CD4-positive, alpha-beta T cell (primary cell): Measurements from ENCODE around the gene L3HYPDH. TPM values are rescaled to one million over a fixed set of nuclear protein-coding genes. Genes with fewer than 3 reads are reported as not detected.

Experiments
- ATAC-seq: fragments of 200-7000 bp; cut with Tn5 transposase; one replicate; pipeline ENCODE4 v1.10.0; 2022; ENCODE audit warnings: mild to moderate bottlenecking; ENCODE audit not compliant: poor library complexity
- CTCF ChIA-PET: fragments of 350-600 bp; sonication (Branson Sonifier 250); formaldehyde crosslinking; loops from one replicate; lab custom pipeline; 2021; ENCODE audit warnings: antibody characterized with exemption, inconsistent platforms; lab: Charles Lee
- POLR2A ChIA-PET: fragments of 350-600 bp; sonication (Branson Sonifier 250); formaldehyde crosslinking; loops from one replicate; lab custom pipeline; 2021; ENCODE audit warnings: antibody characterized with exemption, inconsistent platforms; lab: Charles Lee
- DNase-seq, 14 experiments: peaks; one replicate each; pipeline ENCODE4 v3.0.0-alpha.2; 2013 to 2020; ENCODE audit warnings: mixed read lengths in 2 of 14
- H3K27ac ChIP-seq, 2 donors: one replicate each; pipeline versions ENCODE4 v1.5.1 to v1.7.0; 2013; ENCODE audit warnings: low read length in 2 of 2, low read depth in 1 of 2, mild to moderate bottlenecking in 1 of 2
- H3K27me3 ChIP-seq, 2 experiments: 1 replicate in 1 of 2; 2 replicates in 1 of 2; pipeline versions ENCODE4 v1.6.1 to v1.7.0; 2013; ENCODE audit warnings: low read length in 2 of 2, control low read depth in 1 of 2, mild to moderate bottlenecking in 1 of 2, moderate library complexity in 1 of 2; ENCODE audit not compliant: insufficient read depth in 2 of 2, control insufficient read depth in 1 of 2
- H3K36me3 ChIP-seq: one replicate; pipeline ENCODE4 v1.6.1; 2013; ENCODE audit warnings: low read length, control low read depth; ENCODE audit not compliant: insufficient read depth
- H3K4me1 ChIP-seq: one replicate; pipeline ENCODE4 v1.6.1; 2013; ENCODE audit warnings: low read length, control low read depth; ENCODE audit not compliant: insufficient read depth
- H3K4me3 ChIP-seq: one replicate; pipeline ENCODE4 v1.5.1; 2013; ENCODE audit warnings: mild to moderate bottlenecking, low read length, moderate library complexity
- H3K9me3 ChIP-seq, 2 experiments: 1 replicate in 1 of 2; 2 replicates in 1 of 2; pipeline versions ENCODE4 v1.6.1 to v1.7.0; 2013; ENCODE audit warnings: low read length in 2 of 2, mild to moderate bottlenecking in 2 of 2, control low read depth in 1 of 2, moderate library complexity in 1 of 2; ENCODE audit not compliant: control insufficient read depth in 1 of 2, insufficient read depth in 1 of 2
- H3K27ac Mint-ChIP-seq: one replicate; pipeline ENCODE4 v1.8.0; 2020; ENCODE audit warnings: mixed read lengths
- H3K27me3 Mint-ChIP-seq: one replicate; pipeline ENCODE4 v1.8.0; 2021; ENCODE audit warnings: mixed read lengths
- H3K36me3 Mint-ChIP-seq: one replicate; pipeline ENCODE4 v1.8.0; 2021; ENCODE audit warnings: low read depth, mixed read lengths
- H3K4me1 Mint-ChIP-seq: one replicate; pipeline ENCODE4 v1.8.0; 2021; ENCODE audit warnings: low read depth, mixed read lengths
- H3K4me3 Mint-ChIP-seq: one replicate; pipeline ENCODE4 v1.8.0; 2020; ENCODE audit warnings: mild to moderate bottlenecking, mixed read lengths
- H3K9me3 Mint-ChIP-seq: one replicate; pipeline ENCODE4 v1.8.0; 2020; ENCODE audit warnings: mixed read lengths
- intact Hi-C, 2 experiments: fragments of 100-400 bp; cut with DNase I in 1 of 2; cut with micrococcal nuclease in 1 of 2; formaldehyde crosslinking; loops; one replicate each; pipeline versions ENCODE4 v1.15.1 to v1.9.0; 2023 to 2025; cut with DNase I, micrococcal nuclease
- total RNA-seq, 174 experiments: library from RNA in 2 of 174; stranded (reverse) in 2 of 174; gene quantifications; one replicate each; pipeline ENCODE4 v1.2.3 and lab custom pipeline; 2021 to 2026
- TF ChIP-seq, protein P1 (sequence below): fragments of 200-600 bp; IDR thresholded peaks from one replicate; pipeline ENCODE4 v1.8.0; 2022; ENCODE audit warnings: antibody characterized with exemption, mild to moderate bottlenecking

Gene L3HYPDH
- total RNA-seq, 2 experiments from 2014 or later = 10.6 to 11.1 TPM

DNA sequence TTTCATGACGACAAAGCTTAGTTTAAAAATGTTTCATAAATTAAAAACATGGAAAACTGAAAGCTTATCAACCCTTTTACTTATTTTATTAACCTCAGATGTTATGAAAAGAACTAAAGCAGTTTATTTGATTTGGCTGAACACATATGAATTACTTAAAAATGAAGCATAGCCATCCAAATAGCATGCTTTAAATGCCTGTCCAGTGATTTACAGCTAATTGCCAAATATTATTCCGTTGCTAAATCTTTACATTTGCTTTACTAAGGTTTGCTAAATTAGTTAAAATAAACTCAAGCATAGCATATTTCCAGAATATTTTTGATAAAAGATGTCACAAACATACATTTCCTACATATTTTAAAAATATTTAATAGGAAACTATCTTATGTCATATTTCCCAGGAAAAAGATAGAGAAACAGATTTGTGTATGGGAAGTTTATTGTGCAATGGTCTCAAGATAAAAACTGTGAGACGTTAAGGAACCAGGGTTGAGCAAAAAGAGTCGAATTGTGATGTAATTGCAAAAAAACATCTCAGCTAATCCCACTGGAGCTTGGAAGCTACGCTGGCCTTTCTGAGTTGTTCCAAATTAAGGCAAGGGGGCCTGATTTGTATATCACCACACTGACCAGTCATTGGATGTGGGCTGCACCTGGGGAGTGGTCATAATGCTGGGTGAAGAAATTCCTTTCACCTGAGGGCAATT, 44.8 kb downstream of the L3HYPDH start:
- no peak overlapping the region for H3K4me3 ChIP-seq
- H3K9me3 Mint-ChIP-seq = no peaks in the 10 kb centered on the region
- ChIA-PET POLR2A (interaction anchor here (0.5 kb wide), 1 partner anchor 95 kb away, joined by 3 read pairs; no protein-coding TSS in a partner anchor), CTCF (interaction anchor here (1.0 kb wide), 1 partner anchor 315 kb away, joined by 3 read pairs; no protein-coding TSS in a partner anchor)
- ATAC-seq (no peak), DNase-seq (no peak)
- H3K27me3 Mint-ChIP-seq = no peaks in the 10 kb centered on the region
- TF ChIP-seq, protein P1, sequence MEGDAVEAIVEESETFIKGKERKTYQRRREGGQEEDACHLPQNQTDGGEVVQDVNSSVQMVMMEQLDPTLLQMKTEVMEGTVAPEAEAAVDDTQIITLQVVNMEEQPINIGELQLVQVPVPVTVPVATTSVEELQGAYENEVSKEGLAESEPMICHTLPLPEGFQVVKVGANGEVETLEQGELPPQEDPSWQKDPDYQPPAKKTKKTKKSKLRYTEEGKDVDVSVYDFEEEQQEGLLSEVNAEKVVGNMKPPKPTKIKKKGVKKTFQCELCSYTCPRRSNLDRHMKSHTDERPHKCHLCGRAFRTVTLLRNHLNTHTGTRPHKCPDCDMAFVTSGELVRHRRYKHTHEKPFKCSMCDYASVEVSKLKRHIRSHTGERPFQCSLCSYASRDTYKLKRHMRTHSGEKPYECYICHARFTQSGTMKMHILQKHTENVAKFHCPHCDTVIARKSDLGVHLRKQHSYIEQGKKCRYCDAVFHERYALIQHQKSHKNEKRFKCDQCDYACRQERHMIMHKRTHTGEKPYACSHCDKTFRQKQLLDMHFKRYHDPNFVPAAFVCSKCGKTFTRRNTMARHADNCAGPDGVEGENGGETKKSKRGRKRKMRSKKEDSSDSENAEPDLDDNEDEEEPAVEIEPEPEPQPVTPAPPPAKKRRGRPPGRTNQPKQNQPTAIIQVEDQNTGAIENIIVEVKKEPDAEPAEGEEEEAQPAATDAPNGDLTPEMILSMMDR = no peak
- no peaks in the 10 kb centered on the region for H3K4me1 ChIP-seq
- no peaks in the 10 kb centered on the region for H3K36me3 Mint-ChIP-seq
- no peak overlapping the region for H3K27ac Mint-ChIP-seq
- H3K27me3 ChIP-seq = no peaks in the 10 kb centered on the region
- intact Hi-C loops = no loop called here
- no peak overlapping the region for H3K27ac ChIP-seq
- no peaks in the 10 kb centered on the region for H3K36me3 ChIP-seq
- H3K9me3 ChIP-seq = no peaks in the 10 kb centered on the region
- H3K4me3 Mint-ChIP-seq = no peak overlapping the region
- H3K4me1 Mint-ChIP-seq = no peaks in the 10 kb centered on the region

DNA sequence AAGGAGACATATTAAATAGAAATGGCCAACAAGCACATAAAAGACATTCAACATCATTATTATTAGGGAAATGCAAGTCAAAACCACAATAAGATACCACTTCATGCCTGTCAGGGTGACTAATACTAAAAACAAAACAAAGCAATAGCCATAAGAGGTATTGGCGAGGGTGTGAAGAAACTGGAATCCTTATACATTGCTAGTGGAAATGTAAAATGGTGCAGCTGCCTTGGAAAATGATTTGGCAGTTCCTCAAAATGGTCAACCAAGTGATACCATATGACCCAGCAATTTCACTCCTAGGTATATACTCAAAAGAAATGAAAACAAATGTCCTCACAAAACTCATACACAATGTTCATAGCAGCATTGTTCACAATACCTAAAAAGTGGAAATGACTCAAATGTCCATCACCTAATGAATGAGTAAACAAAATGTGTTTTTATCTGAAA, 46.0 kb downstream of the L3HYPDH start:
- intact Hi-C loops = no loop called here
- ATAC-seq (no peak), DNase-seq (no peak)
- H3K27ac Mint-ChIP-seq = no peak overlapping the region
- no peaks in the 10 kb centered on the region for H3K36me3 Mint-ChIP-seq
- no peaks in the 10 kb centered on the region for H3K4me1 Mint-ChIP-seq
- H3K27me3 Mint-ChIP-seq = no peaks in the 10 kb centered on the region
- H3K4me3 Mint-ChIP-seq = no peak overlapping the region
- Histone ChIP-seq H3K4me3 (no peak overlapping the region), H3K27me3 (no peaks in the 10 kb centered on the region), H3K36me3 (no peaks in the 10 kb centered on the region), H3K4me1 (no peaks in the 10 kb centered on the region), H3K27ac (no peak overlapping the region), H3K9me3 (no peaks in the 10 kb centered on the region)
- no peaks in the 10 kb centered on the region for H3K9me3 Mint-ChIP-seq
- TF ChIP-seq, protein P1 = no peak
- ChIA-PET POLR2A (no interaction called here), CTCF (no interaction called here)

DNA sequence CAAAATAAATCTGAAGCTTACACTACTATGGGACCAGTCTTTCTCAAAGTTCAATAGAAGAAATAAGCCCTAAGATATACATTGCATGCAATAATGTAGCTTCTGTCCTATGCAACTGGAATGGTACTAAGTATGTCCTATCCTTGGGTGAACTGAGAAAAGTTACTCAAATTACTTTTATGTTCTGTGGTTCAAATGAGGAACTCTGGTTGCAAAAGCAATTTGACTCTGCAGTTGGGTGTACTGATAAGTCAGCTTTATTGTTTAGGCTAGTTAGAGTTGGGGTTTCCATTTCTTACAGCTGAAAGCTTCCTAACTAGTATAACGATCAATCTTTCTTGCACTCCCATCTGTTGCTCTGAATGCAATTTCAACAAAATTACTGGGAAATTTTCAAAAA, 48.2 kb downstream of the L3HYPDH start:
- DNase-seq (no peak), ATAC-seq (no peak)
- Histone ChIP-seq H3K27ac (no peak overlapping the region), H3K36me3 (no peaks in the 10 kb centered on the region), H3K4me1 (no peaks in the 10 kb centered on the region), H3K4me3 (no peak overlapping the region), H3K9me3 (no peaks in the 10 kb centered on the region), H3K27me3 (no peaks in the 10 kb centered on the region)
- H3K27me3 Mint-ChIP-seq = no peaks in the 10 kb centered on the region
- no peaks in the 10 kb centered on the region for H3K9me3 Mint-ChIP-seq
- TF ChIP-seq, protein P1 = no peak
- intact Hi-C loops = no loop called here
- CTCF ChIA-PET = no interaction called here
- no peak overlapping the region for H3K4me3 Mint-ChIP-seq
- POLR2A ChIA-PET = no interaction called here
- no peak overlapping the region for H3K27ac Mint-ChIP-seq
- no peaks in the 10 kb centered on the region for H3K4me1 Mint-ChIP-seq
- H3K36me3 Mint-ChIP-seq = no peaks in the 10 kb centered on the region
